Measurements from ENCODE around the gene VCPKMT.
A peak's percentile ranks its signal among the peaks of the same experiment; 100 is the strongest.

Gene VCPKMT

GRCh38 chr14:50064993-50065392, 51.4 kb downstream of the VCPKMT start:
- TF ChIP-seq GATA3 (IDR thresholded peaks at IDR 0.05; ENCODE audit: low read depth, low read length) (no peak), GATA2 (IDR thresholded peaks at IDR 0.05; ENCODE audit: low read depth, low read length) (no peak)

- TF ChIP-seq GATA3 (IDR thresholded peaks at IDR 0.05; ENCODE audit: low read depth, low read length): no peak
- no peak for TF ChIP-seq GATA2 (IDR thresholded peaks at IDR 0.05; ENCODE audit: low read depth, low read length)
Observed at GRCh38 chr14:50063876-50064420, 52.4 kb downstream of the VCPKMT start.

GRCh38 chr14:50062438-50063085, 53.8 kb downstream of the VCPKMT start:
- TF ChIP-seq GATA2 (IDR thresholded peaks at IDR 0.05; ENCODE audit: low read depth, low read length) (no peak), GATA3 (IDR thresholded peaks at IDR 0.05; ENCODE audit: low read depth, low read length) (no peak)

- TF ChIP-seq GATA2 (IDR thresholded peaks at IDR 0.05; ENCODE audit: low read depth, low read length) (peak; percentile 61; the same call in 1 of the 2 replicates), GATA3 (IDR thresholded peaks at IDR 0.05; ENCODE audit: low read depth, low read length) (no peak)
Observed at GRCh38 chr14:50061664-50062437, 54.5 kb downstream of the VCPKMT start.

GRCh38 chr14:50060871-50061663, 55.3 kb downstream of the VCPKMT start:
- no peak for TF ChIP-seq GATA3 (IDR thresholded peaks at IDR 0.05; ENCODE audit: low read depth, low read length)
- no peak for TF ChIP-seq GATA2 (IDR thresholded peaks at IDR 0.05; ENCODE audit: low read depth, low read length)

GRCh38 chr14:50059763-50060616, 56.4 kb downstream of the VCPKMT start:
- no peak for TF ChIP-seq GATA3 (IDR thresholded peaks at IDR 0.05; ENCODE audit: low read depth, low read length)
- no peak for TF ChIP-seq GATA2 (IDR thresholded peaks at IDR 0.05; ENCODE audit: low read depth, low read length)
